Mesendoderm (in vitro differentiated cells): ENCODE measurements around the gene TRAPPC2L.

ENCODE experiments used
- DNase-seq: peaks from one replicate; pipeline ENCODE4 v3.0.0; 2013
- H2AK5ac ChIP-seq: 2 replicates; pipeline ENCODE4 v1.6.1; 2013; ENCODE audit warnings: low read length, inconsistent platforms
- H2BK120ac ChIP-seq: 2 replicates; pipeline ENCODE4 v1.6.1; 2013; ENCODE audit warnings: low read depth, mild to moderate bottlenecking, low read length, moderate library complexity, mixed read lengths
- H2BK15ac ChIP-seq: replicated peaks from 2 replicates; pipeline ENCODE4 v1.6.1; 2013; ENCODE audit warnings: low read depth, mild to moderate bottlenecking, moderate library complexity
- H2BK5ac ChIP-seq: 2 replicates; pipeline ENCODE4 v1.6.1; 2013; ENCODE audit warnings: low read length, inconsistent platforms
- H3K18ac ChIP-seq: 2 replicates; pipeline ENCODE4 v1.6.1; 2013; ENCODE audit warnings: mild to moderate bottlenecking, low read length, mixed read lengths
- H3K23ac ChIP-seq: one replicate; pipeline ENCODE4 v1.6.1; 2013; ENCODE audit warnings: low read length
- H3K27ac ChIP-seq: 2 replicates; pipeline ENCODE4 v1.5.1; 2013; ENCODE audit warnings: low read depth, mild to moderate bottlenecking, inconsistent platforms, low read length, moderate library complexity
- H3K27me3 ChIP-seq: 2 replicates; pipeline ENCODE4 v1.6.1; 2013; ENCODE audit warnings: low read length, control low read depth, mild to moderate bottlenecking, inconsistent platforms; ENCODE audit not compliant: insufficient read depth, poor library complexity
- H3K36me3 ChIP-seq: 2 replicates; pipeline ENCODE4 v1.6.1; 2013; ENCODE audit warnings: low read length, inconsistent platforms; ENCODE audit not compliant: control insufficient read depth, insufficient read depth
- H3K4ac ChIP-seq: one replicate; pipeline ENCODE4 v1.6.1; 2013; ENCODE audit warnings: low read depth, mild to moderate bottlenecking, low read length, moderate library complexity
- H3K4me1 ChIP-seq: 2 replicates; pipeline ENCODE4 v1.6.1; 2013; ENCODE audit warnings: low read depth, low read length, inconsistent platforms; ENCODE audit not compliant: control insufficient read depth
- H3K4me2 ChIP-seq: 2 replicates; pipeline ENCODE4 v1.6.1; 2013; ENCODE audit warnings: low read length
- H3K4me3 ChIP-seq: 2 replicates; pipeline ENCODE4 v1.5.1; 2013; ENCODE audit warnings: mild to moderate bottlenecking, low read length
- H3K56ac ChIP-seq: one replicate; pipeline ENCODE4 v1.6.1; 2013; ENCODE audit warnings: low read length
- H3K79me1 ChIP-seq: 2 replicates; pipeline ENCODE4 v1.6.1; 2013; ENCODE audit warnings: low read length, inconsistent platforms
- H3K79me2 ChIP-seq: 2 replicates; pipeline ENCODE4 v1.6.1; 2013; ENCODE audit warnings: mild to moderate bottlenecking, low read length; ENCODE audit not compliant: control insufficient read depth, insufficient read depth
- H3K9ac ChIP-seq: 2 replicates; pipeline ENCODE4 v1.6.1; 2013; ENCODE audit warnings: low read length, inconsistent platforms
- H4K5ac ChIP-seq: one replicate; pipeline ENCODE4 v1.6.1; 2013; ENCODE audit warnings: low read length
- H4K8ac ChIP-seq: one replicate; pipeline ENCODE4 v1.6.1; 2013; ENCODE audit warnings: low read depth, mild to moderate bottlenecking, control low read depth, low read length, moderate library complexity
- WGBS: extraction: QIAGEN DNeasy Blood & Tissue Kit; methylation state at CpG from one replicate; pipeline ENCODE4 v1.1.7; 2013; ENCODE audit warnings: low lambda C conversion rate, missing lambda C conversion rate; ENCODE audit not compliant: insufficient coverage; ENCODE audit errors: extremely low coverage; 5-methylcytosine and 5-hydroxymethylcytosine counted together

The TRAPPC2L gene

GRCh38 chr16:88866151-88866920, 9.4 kb downstream of the TRAPPC2L start, which contains the start of gene PABPN1L:
TSS of gene PABPN1L (minus strand) at chr16:88866660. CDS start at chr16:88866606, 54 bp downstream.
- H3K18ac ChIP-seq = no peak within 1 kb of the TSS
- H3K4me3 ChIP-seq = no peak within 1 kb of the TSS
- no peak within 1 kb of the TSS for H2BK5ac ChIP-seq
- no peak within 1 kb of the TSS for H3K23ac ChIP-seq
- no peak within 1 kb of the TSS for H4K8ac ChIP-seq
- H3K36me3 ChIP-seq = no peaks in the 10 kb centered on the region
- no peaks in the 10 kb centered on the region for H3K79me2 ChIP-seq
- no peak within 1 kb of the TSS for H2AK5ac ChIP-seq
- H4K5ac ChIP-seq = no peak within 1 kb of the TSS
- no CpG with 5 or more reads among the region's 20 CpGs for WGBS
- H3K4me2 ChIP-seq = no peak within 1 kb of the TSS
- H2BK15ac ChIP-seq = no peak within 1 kb of the TSS
- H3K27ac ChIP-seq = no peak within 1 kb of the TSS
- no peak within 1 kb of the TSS for H3K9ac ChIP-seq
- H3K4me1 ChIP-seq = no peaks in the 10 kb centered on the region
- no peak for DNase-seq
- no peak within 1 kb of the TSS for H3K56ac ChIP-seq
- no peaks in the 10 kb centered on the region for H3K79me1 ChIP-seq
- H2BK120ac ChIP-seq = no peak within 1 kb of the TSS
- H3K27me3 ChIP-seq = no peaks in the 10 kb centered on the region
- H3K4ac ChIP-seq = no peak within 1 kb of the TSS

GRCh38 chr16:88867581-88868246, 10.8 kb downstream of the TRAPPC2L start:
- Histone ChIP-seq H3K79me2 (no peaks in the 10 kb centered on the region), H3K18ac (no peak overlapping the region), H3K79me1 (no peaks in the 10 kb centered on the region), H3K4ac (no peak overlapping the region), H3K4me1 (no peaks in the 10 kb centered on the region), H3K36me3 (no peaks in the 10 kb centered on the region), H2BK15ac (no peak overlapping the region), H3K9ac (no peak overlapping the region), H4K8ac (no peak overlapping the region), H3K4me2 (no peak overlapping the region), H3K23ac (no peak overlapping the region), H3K56ac (no peak overlapping the region), H4K5ac (no peak overlapping the region), H2BK120ac (no peak overlapping the region), H2BK5ac (no peak overlapping the region), H3K4me3 (no peak overlapping the region), H3K27me3 (no peaks in the 10 kb centered on the region), H2AK5ac (no peak overlapping the region), H3K27ac (no peak overlapping the region)
- no peak for DNase-seq
- no CpG with 5 or more reads among the region's 24 CpGs for WGBS

- H4K5ac ChIP-seq = no peak overlapping the region
- no peaks in the 10 kb centered on the region for H3K79me2 ChIP-seq
- no peaks in the 10 kb centered on the region for H3K36me3 ChIP-seq
- H3K27me3 ChIP-seq = no peaks in the 10 kb centered on the region
- no peak overlapping the region for H3K27ac ChIP-seq
- no CpG with 5 or more reads among the region's 27 CpGs for WGBS
- no peak overlapping the region for H3K4me3 ChIP-seq
- H3K23ac ChIP-seq = no peak overlapping the region
- H3K56ac ChIP-seq = no peak overlapping the region
- no peak overlapping the region for H4K8ac ChIP-seq
- H2AK5ac ChIP-seq = no peak overlapping the region
- H3K18ac ChIP-seq = no peak overlapping the region
- H2BK5ac ChIP-seq = no peak overlapping the region
- H2BK120ac ChIP-seq = no peak overlapping the region
- H3K9ac ChIP-seq = no peak overlapping the region
- no peak overlapping the region for H3K4me2 ChIP-seq
- H3K4ac ChIP-seq = no peak overlapping the region
- H3K4me1 ChIP-seq = no peaks in the 10 kb centered on the region
- no peaks in the 10 kb centered on the region for H3K79me1 ChIP-seq
- H2BK15ac ChIP-seq = no peak overlapping the region
- DNase-seq = no peak
These were observed 12.2 kb downstream of the TRAPPC2L start for GRCh38 chr16:88868974-88869672.

- Histone ChIP-seq H3K79me1 (no peaks in the 10 kb centered on the region), H3K18ac (no peak overlapping the region), H3K4me1 (no peaks in the 10 kb centered on the region), H2BK5ac (no peak overlapping the region), H3K27ac (no peak overlapping the region), H2BK15ac (no peak overlapping the region), H3K9ac (no peak overlapping the region), H4K8ac (no peak overlapping the region), H2BK120ac (no peak overlapping the region), H3K27me3 (no peaks in the 10 kb centered on the region), H2AK5ac (no peak overlapping the region), H4K5ac (no peak overlapping the region), H3K36me3 (no peaks in the 10 kb centered on the region), H3K23ac (no peak overlapping the region), H3K4ac (no peak overlapping the region), H3K4me2 (no peak overlapping the region), H3K79me2 (no peaks in the 10 kb centered on the region), H3K56ac (no peak overlapping the region), H3K4me3 (no peak overlapping the region)
- WGBS = no CpG with 5 or more reads among the region's 9 CpGs
- no peak for DNase-seq
These were observed 12.7 kb downstream of the TRAPPC2L start for GRCh38 chr16:88869673-88869980.

GRCh38 chr16:88870608-88871348, 13.9 kb downstream of the TRAPPC2L start:
- Histone ChIP-seq H3K4me3 (no peak overlapping the region), H3K4ac (no peak overlapping the region), H4K5ac (no peak overlapping the region), H3K18ac (no peak overlapping the region), H3K9ac (no peak overlapping the region), H2BK120ac (no peak overlapping the region), H3K36me3 (no peaks in the 10 kb centered on the region), H2BK5ac (no peak overlapping the region), H4K8ac (no peak overlapping the region), H3K23ac (no peak overlapping the region), H3K27ac (no peak overlapping the region), H3K56ac (no peak overlapping the region), H3K79me1 (no peaks in the 10 kb centered on the region), H3K27me3 (no peaks in the 10 kb centered on the region), H3K79me2 (no peaks in the 10 kb centered on the region), H3K4me1 (no peaks in the 10 kb centered on the region), H2AK5ac (no peak overlapping the region), H2BK15ac (no peak overlapping the region), H3K4me2 (no peak overlapping the region)
- WGBS = no CpG with 5 or more reads among the region's 37 CpGs
- DNase-seq = no peak
